Retinal pigment epithelial cell (primary cell): ENCODE measurements around the gene SIN3B.

Source experiments
- DNase-seq: peaks from one replicate; pipeline ENCODE4 v3.0.0-alpha.2; 2010; ENCODE audit warnings: low read depth
- H3K4me3 ChIP-seq: 2 replicates; pipeline ENCODE4 v1.5.1; 2011; ENCODE audit warnings: mild to moderate bottlenecking, low read length, control low read depth, moderate library complexity
- CTCF ChIP-seq: conservative IDR thresholded peaks from 2 replicates; pipeline ENCODE4 v1.5.1; 2011; ENCODE audit warnings: low read depth, low read length, control low read depth, inconsistent platforms

Gene SIN3B

GRCh38 chr19:16892868-16893685 is 63.9 kb downstream of the SIN3B start:
- no peak overlapping the region for H3K4me3 ChIP-seq
- no peak for DNase-seq

DNA sequence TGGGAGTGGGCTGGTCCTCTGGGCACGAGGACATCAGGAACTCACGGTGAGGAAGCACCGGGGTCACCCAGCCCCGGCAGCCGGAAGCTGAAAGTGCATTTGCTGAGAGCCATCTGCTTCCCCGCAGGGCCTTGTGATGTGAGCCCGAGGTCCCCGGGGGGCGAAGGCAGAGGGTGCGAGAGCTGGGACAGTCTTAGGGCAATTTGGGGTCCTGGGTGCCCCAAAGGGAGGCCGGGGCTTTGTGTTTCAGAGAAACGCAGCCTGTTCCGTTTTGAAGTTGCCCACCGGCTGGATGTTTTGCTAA is 64.4 kb downstream of the SIN3B start:
- H3K4me3 ChIP-seq, result no peak overlapping the region
- no peak for TF ChIP-seq CTCF
- no peak for DNase-seq

More at GRCh38 chr19:16892868-16893685, 63.9 kb downstream of the SIN3B start:
- TF ChIP-seq CTCF, result no peak

DNA sequence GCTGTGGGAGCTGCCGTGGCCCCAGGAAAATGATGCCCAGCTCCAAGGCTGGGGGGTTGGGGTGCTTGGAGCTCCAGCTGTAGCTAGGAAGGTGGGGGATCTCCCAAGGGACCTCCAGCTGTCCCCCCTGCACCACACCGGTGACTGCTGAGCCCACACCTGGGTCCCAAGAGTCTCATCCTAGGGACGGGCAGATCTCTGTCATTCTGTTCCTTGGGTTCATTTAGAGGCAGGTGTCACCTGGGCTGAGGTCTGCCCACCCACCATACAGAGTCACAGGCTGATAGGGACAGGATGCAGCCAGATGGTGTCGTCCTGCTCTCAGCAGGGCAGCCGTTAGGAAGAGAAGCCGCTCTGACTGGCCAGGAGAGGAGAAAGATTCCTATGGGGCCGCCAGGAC is 64.9 kb downstream of the SIN3B start:
- TF ChIP-seq CTCF, result no peak
- no peak for DNase-seq
- H3K4me3 ChIP-seq, result no peak overlapping the region

DNA sequence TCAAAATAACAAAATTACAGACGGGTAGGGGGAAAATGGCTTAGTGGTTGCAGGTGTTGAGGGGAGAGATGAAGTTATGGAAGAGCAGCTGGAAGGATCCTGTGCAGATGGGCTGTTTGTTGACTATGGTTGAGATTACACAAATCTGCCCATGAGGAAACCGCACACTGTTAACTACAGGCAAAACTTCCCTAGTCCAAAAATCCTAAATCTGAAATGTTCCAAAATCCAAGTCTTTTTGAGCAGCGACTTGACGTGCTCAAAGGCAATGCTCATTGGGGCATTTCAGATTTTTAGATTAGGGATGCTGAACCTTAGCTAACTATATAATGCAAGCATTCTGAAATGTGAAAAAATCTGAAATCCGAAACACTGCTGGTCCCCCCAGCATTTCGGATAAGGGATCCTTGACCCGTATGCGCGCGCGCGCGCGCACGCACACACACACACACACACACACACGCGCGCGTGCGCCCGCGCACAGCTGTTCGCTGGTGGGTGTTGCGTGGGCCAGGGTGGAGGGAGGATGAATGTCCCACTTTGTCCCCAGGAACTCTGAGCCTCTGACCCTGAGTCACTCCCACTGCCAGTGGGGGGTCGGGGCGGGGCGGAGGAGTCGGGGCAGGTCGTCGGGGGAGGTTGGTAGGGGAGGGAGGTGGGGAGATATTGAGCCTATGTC is 66.4 kb downstream of the SIN3B start:
- no peak for TF ChIP-seq CTCF
- DNase-seq, result no peak
- H3K4me3 ChIP-seq, result no peak overlapping the region

DNA sequence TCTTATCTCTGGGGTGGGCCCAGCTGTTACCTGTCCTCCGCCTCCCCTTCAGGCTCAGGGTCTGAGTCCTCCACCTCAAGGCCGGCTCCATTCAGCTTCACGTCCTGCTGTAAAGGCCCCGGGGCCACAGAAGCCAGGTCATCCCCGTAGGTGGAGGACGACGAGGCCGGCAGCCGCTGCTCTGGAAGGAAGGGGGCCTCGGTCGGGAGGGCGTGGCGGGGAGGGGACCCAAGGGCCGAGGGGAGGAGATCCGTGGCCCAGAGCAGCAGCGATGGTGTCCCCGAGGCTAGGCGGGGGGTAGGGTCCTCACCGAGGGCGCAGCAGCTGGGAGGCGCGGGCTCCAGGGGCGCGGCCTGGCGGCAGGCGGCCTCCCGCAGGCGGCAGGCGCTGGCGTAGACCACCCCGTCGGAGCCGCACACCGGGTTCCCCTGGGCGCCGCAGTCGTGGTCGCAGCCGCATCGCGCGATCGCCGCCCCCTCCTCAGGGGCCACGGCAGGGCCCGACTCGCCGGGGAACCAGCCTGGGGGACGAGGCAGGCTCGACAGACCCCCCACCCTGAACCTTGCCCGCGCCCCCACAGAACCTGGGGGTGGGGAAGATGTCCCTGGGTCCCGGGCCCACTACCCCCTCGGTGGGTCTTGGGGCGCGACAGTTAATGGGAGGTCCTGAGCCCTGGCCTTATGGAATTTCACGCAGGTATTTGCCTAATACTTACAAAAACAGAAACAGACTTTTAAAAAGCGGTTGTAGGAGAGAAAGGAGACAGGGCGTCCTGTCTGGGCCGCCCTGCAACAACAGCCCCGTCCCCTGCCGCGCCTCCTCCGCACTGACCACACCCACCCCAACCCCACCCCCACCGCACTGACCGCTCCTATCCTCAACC is 67.2 kb downstream of the SIN3B start:
- TF ChIP-seq CTCF, result no peak
- peak overlapping the region; percentile 44 for H3K4me3 ChIP-seq
- DNase-seq, result no peak

GRCh38 chr19:16897029-16897855 is 68.0 kb downstream of the SIN3B start:
- no peak for TF ChIP-seq CTCF
- peak overlapping the region; percentile 51 for H3K4me3 ChIP-seq
- peak; percentile 52 for DNase-seq
